NCI-H446 treated with DMSO at 0.1 percent for 48 hours (cell line): Measurements from ENCODE around the gene ZNF423.

Experiments
- DNase-seq: peaks from one replicate; lab custom pipeline; 2025; lab: John Stamatoyannopoulos, UW

Gene ZNF423

DNA sequence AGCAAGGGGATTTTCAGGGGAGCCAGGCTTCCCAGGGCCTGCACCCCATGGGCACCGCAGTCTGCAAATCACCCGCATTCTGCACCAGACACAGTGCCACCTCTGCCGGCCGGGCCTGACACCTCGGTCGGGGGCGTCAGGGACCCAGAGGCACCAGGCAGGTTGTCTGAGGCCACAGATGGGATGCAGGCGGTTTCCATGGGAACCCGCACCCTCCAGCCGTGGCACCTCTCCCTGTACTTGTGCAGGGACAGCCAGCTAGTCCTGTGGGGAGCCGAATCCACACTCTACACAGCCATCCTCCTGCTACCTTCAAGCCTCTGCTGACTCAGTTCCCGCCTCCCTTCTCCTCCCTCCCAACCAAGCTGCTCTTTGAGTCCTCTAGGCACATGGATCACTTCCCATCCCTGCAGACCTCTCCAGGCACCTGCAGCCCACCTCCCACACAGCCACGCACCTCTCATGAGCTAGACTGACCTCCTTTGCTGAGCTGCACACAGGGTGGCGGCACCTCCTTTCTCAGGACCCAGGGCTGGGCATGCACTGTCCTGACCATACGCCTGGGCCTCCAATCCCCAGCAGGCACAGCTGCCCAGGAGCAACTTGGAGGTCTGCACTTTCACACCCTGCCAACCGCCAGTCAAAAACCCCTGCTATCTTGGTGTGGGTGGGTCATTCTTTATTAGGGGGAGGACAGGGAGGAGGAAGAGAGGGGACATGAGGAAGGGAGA, 362.9 kb downstream of the ZNF423 start:
- no peak for DNase-seq

DNA sequence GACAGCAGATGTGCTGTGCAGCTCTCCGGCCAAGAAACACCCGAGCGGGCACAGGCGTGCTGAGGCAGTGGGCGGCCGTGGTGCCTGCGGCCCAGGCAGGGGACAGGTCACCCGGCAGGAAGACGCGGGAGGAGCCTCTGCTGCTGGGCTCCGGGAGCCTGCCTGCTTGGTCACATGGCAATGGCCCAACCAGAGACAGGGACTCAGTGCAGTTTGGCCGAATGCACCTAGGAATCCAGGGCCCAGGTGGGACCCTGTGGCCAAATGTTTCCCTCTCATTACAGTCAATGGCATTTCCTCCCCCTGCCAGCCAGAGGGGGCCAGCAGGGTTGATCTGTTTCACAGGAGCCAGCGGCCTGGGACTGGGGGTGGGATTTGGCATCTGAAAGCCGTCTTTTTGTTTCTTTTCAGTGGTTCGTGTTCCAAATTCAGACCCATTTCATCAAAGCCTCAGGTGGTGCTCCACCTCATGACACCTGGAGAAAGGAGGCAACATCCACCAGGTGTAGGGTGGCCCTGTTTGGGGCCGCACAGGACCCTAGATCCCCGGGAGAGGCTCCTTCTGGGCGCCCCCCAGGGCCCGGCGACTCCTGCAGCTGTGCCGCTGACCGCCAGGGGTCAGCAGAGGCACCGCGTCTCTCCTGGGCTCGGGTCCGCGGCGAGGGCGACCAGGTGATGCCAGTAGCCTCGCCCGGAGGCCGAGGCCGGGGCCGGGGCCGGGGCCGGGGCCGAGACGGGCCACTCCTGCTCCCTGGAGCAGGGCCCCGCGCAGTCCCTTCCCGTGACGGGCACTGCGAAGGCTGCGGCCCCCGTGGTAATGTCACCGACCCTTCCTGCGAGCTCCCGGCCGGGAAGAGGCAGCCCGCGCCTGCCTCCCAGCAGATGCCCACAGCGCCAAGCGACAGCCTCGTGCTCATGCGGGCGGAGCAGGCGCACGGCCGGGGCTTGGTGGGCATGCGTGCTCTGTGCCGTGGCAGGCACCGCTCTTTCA, 363.8 kb downstream of the ZNF423 start:
- DNase-seq: peak; percentile 73

DNA sequence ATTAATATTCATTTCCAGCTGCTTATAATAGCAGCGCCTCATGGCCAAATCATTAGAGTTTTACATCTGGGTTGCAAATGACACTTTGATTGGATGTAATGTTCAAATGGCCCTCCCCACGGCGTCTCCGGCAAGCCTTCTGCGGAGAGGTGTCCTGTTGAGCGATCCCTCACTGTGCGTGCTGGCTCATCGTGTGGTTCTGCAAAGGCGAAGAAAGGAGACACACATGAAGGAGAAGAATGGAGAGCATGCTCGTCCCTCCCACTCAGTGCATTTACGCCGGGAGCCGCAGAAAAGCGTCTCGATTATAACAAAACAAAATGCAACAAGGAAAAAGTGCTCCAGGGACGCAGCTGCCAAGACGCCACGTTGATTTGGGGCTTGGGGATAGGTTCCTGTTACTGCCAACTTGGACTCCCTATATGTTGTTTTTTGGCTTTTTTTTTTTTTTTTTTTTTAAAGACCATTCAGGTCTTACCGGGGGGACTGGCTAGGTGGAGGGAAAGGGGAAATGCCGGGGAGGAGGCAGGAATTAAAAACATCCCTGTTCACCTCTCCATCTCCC, 364.7 kb downstream of the ZNF423 start:
- no peak for DNase-seq

DNA sequence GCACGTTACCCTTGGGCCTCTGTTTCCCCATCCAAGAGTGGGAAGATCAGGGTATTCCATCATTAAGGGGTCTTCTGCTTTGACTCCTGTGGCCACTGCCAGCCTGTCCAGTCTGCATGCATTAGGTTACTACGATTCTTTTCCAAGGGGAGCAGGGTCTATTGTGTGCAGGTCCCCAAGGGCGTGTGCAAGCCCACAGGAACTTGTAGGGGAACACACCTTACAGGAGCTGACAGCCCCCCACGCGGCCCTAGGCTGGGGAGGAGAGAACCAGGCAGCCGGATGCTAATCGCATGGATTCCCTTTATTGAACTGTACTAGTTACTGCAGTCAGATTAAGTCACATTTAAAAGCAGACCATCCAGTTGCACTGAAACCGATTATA, 365.6 kb downstream of the ZNF423 start:
- no peak for DNase-seq

DNA sequence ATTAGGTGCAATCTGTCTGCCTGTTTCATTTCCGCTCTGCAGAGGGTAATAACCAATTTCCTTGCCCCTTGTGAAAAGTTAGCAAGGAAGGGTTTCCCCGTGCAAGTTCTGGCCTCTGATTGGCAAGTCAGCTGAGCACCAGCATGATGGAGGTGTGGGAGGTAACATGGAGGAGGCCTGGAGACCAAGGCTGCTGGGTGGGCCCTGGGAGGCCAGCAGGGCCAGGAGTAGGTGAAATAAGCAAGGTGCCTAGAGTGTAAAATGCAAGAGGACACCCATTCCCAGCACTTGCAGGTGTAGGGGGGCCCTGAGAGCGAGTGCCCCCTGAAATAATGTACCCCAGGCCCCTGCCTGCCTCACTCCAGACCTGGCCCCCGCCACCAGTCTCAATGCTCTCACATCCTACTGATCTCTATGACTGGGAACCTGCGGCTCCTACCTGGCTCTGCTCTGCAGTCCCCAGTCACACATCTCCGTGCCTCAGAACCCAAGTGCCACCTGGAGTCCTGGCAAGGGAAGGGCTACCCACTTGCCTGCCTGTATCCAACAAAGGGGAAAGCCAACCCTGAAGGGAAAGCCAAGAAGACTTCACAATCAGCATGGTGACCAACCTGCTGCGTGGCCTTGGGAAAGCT, 366.1 kb downstream of the ZNF423 start:
- DNase-seq: no peak

DNA sequence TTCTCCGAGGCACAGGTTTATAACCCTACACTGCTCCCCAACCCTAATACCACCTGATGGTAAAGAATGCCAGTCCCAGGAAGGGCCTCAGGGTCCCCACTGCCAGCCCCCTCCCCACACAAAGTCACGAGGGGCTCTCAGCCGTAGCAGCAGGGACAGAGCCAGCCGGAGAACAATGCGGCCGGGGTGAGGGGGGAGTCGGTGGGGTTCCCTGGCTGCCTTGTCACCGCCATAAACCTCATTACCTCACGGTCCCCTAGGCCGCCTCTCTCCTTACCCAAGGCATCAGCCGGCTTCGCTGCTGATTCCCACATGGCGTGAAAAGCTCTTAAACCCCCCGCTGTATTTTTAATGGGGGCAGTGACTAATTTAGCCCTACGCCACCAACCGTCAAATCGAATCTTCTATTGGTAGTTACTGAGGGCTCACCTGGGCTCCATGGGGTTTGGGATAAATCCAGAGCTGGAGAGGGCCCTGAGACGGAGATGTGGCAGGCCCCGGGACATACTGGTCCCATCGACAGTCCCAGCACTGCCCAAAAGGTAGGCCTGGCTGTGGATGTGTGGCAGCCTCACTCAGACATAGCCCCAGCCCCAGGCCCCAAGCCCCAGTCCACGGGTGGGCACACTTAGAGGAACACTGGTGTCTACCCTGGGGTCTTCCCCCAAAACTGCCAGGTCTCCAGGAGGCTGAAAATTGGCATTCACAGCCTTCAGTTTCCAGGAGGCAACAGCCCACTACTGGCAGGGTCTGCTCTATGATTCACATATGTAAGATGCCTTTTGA, 367.0 kb downstream of the ZNF423 start:
- no peak for DNase-seq

DNA sequence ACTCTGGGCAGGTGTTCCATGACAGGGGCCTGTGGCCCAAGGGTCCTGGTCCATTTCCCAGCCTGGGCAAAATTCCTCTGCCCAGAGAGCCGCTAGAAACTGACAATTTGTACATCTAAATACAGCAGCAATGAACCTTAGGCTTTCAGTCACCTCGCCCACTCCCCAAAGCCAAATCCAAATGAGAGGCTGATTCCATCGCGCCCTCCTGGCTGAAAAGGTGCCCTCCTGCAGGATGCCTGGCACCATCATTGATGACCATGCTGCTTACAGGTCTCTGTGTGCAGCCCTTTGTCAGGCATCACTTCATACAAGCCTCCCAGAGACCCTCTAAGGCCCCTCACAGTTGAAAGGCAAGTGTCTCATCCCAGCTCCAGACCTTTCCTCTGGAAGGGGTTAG, 367.6 kb downstream of the ZNF423 start:
- DNase-seq: no peak

DNA sequence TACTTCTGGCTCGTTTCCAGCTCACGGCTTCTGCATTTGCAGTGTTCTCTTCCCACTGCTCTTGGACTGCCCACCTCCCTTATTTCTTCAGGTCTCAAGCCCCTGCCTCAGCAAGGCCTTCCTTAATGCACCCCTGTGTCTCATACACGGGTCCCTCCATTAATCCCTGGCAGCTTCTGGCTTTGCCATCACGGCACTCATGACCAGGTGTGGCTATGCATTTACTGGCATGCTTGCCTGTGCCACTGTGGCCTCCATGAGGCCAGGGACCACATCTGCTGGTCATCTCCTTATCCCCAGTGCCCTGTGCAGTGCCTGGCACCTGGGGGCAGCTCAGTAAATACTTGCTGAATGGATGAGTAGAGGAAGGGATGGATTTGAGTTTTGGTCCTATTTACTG, 368.2 kb downstream of the ZNF423 start:
- DNase-seq: no peak

DNA sequence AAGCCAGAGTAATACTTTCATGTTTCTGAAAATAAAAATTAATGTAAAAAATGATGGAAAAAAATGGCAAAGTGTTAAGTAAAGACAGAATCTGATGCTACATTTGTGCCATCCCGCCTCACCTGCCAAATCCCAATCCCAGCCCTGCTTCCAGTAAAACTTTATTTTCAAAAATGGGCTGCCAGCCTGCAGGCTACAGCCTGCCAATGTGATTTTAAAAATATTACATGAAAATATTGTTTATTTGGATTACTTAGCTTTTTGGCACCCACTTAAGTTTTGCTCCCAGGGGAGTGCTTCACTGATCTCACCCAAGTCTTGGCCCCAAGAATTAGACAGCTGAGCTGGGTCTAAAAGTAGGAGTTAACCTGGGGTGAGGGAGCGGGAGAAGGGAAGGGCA, 369.5 kb downstream of the ZNF423 start:
- peak; percentile 31 for DNase-seq

DNA sequence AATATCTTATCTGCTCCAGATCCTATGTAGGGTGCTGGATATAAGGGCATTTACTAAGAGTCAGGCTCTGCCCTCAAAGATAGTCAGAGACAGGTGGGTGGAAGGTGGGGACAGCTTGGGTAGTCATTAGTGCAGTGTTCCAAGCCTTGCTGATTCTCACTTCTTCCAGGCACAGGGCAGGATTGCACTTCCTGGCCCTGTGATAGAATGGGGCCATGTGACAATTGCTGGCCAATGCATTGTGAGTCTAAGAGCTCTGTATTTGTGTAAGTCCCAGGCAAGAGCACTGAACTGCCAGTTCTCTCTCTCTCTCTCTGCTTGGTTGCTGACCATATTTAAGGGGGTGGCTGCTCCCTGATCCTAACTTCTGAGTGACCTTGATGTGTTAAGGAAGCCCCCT, 370.2 kb downstream of the ZNF423 start:
- DNase-seq: no peak

DNA sequence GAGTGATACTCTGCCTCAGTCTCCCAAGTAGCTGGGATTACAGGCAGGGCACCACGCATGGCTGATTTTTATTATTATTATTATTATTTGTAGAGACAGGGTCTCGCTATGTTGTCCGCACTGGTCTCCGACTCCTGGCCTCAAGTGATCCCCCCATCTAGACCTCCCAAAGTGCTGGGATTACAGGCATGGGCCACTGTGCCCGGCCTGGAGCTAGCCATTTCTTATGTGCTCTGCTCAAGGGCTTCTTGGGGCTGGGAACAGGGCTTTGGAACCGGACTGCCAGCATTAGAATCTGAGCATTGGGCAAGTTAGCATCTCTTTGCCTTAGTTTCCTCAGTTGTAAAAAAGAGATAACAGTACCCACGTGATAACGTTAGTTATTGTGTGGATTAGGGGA, 371.0 kb downstream of the ZNF423 start:
- DNase-seq: no peak

DNA sequence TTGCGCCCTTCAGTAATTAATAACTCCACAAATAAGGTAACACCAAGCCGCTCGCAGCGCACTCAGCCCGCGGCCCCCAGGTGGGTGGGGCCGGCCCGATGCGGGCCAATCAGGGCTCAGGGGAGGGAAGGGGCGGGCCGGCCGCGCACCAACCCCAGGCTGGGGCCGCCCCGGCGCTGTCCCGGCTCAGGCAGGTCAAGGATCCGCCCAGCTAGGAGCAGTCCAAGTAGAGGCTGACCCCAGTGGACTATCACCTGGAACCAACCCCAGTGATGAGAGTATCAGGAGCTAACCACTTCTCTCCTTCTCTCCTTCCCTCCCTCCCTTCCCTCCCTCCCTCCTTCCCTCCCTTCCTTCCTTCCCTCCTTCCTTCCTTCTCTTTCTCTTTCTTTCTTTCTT, 371.5 kb downstream of the ZNF423 start:
- DNase-seq: no peak

DNA sequence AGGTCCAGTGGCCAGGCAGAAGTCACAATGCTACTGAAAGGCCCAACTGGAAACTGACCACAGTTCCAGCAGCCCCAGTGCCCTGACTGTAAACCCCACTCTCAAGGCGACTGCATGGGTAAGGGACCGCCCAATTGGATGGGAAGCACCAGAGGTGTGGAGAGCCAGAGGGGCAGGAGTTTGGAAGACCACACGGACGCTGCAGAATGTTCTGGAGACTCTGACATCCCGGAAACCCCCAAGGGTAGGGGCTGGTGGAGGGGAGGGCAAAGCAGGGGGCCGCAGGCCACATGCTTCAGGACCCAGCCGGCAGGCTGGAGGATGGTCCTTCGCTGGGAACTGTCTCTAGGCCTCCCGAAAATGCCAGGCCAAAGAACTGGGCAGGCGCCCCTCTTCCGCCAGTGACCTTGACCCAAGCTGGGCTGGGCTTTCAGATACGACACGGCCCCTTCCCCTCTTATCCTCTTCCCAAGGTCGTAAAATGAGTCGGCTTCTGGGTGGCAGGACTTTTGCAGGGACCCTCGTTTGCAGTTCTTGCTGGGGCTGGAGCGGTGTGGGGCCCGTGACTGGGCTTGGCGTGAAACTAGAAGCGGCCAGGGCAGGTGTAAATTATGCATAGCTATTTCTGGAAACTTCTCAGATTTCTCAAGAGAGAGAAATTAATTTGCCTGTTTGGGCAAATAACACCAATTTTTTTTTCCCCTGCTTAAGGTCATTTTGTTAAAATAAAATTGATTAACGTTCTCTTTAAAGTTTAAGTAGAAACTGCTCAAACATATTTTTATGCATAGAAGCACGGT, 372.1 kb downstream of the ZNF423 start:
- no peak for DNase-seq

DNA sequence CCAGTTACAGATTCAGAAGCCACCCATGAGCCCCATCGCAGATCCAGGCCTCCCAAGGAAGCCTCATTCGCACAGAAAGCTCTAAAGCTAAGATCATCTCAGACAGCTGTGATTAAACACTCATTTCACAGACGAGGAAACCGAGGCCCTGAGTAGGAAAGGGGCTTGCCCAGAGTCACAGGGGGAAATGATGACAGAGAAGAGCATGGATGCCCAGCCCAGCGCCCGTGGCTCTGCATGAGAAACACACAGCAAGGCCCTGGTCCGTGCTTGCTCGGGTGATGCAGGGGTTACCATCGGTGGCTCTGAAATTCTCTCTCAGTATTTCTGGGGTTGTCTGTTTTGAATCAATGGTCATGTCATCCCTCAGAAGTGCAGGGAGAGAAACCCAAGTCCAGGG, 372.7 kb downstream of the ZNF423 start:
- DNase-seq: no peak

DNA sequence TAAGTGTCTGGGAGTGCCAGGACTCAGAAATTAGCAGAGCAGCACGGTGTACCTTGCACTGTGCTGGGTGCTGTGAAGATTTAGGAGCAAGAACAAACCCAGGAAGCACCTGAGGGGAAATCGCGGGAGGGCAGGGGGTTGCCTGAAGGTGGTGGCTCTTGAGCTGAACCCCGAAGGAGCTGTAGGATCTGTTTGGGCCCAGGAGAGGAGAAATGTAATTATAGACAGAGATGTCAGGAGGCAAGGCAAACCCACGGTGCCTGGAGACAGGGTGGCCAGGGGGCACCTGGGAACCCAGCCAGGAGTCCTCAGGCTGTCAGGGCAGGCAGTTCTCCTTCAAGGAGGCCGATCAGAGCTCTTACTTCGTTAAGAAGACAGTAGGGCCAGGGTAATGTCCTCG, 373.2 kb downstream of the ZNF423 start:
- DNase-seq: no peak

DNA sequence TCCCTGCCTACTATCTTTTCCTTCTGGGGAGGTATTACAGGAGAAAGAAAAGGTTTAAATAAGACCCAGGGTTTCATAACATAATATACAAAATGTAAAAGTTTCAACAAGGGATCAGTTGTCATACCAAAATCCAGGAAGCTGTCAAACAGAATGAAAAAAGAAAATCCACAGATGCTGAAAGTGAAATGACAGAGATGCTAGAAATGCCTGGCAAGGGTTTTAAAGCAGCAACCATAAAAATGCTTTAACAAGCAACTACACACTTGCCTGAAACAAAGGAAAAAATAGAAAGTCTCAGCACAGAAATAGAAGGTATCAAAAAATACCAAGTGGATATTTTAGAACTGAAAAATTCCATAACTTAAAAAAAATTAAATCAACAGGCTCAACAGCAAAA, 377.3 kb downstream of the ZNF423 start:
- DNase-seq: no peak

DNA sequence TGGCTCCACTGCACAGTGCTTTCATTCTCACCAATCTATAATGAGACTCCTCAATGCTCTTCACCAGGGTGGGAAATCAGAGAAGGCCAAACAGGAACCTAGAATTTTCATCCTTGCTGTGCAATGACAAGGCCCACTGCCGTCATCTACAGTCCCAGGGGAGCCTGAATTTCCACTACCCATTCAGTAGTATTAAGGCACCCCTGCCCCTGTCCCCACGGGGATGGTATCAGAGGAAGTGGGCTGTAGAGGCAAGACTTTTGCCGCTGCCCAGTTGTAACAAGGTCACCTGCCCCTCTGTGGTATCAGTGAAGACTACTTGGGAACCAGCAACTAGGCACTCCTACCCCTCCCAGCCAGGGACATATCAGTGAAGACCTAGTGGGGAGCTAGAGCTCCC, 377.8 kb downstream of the ZNF423 start:
- DNase-seq: no peak

DNA sequence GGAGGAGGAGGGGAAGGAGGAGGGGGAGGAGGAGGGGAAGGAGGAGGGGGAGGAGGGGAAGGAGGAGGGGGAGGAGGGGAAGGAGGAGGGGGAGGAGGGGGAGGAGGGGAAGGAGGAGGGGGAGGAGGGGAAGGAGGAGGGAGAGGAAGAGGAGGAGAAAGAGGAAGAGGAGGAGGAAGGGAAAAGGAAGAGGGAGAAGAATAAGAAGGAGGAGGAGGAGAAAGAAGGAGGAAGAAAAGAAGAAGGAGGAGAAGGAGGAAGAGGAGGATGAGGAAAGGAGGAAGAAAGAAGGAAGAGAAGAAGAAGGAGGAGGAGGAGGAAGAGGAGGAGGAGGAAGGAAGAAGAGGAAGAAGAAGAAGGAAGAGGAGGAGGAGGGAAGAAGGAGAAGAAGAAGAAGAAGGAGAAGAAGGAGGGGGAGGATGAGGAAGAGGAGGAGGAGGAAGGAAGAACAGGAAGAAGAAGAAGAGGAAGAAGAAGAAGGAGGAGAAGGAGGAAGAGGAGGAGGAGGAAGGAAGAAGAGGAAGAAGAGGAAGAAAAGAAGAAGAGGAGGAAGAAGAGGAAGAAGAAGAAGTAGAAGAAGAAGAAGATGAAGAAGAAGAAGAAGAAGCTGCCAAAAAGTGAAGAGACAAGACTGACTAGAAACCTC, 378.5 kb downstream of the ZNF423 start:
- no peak for DNase-seq

DNA sequence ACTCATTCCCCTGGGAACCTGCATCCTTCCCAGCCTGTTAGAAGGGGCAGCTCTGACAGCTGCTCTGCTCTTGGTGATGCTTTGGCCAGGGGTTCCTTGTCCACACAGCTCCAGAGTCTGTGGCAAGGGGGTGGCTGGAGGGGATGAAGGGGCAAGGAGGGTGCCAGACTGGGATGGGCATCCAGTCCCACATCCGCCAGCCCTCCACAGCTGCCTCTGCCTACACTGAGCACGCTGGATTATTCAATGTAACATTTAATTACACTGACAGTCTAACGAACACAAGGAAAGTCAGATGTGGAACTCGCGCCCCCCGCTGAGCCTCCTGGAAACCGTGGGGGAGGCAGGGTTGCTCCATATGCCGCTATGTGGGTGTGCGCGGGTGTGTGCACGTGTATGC, 381.2 kb downstream of the ZNF423 start:
- DNase-seq: no peak

DNA sequence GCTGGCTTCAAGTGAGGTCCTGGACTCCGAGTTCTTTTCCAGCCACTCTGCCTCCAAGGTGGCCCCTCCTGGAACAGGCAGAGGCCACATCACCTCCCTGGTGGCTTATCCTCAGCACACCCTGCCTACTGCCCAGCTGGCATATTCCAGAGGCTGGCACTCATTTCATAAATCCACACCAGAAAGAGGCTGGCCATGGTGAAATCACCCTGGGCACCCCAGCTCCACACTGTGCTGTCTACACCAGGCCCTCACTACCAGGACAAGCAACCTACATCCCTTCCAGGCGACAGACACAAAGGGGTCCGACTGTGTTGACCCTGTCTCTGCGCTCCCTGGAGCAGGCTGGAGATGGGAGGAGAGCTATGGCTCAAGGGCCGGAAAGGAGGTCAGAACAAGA, 382.1 kb downstream of the ZNF423 start:
- no peak for DNase-seq
